IPS-NIHi7 (cell line): Measurements from ENCODE around the gene EPHX1.
"Not testable (repeated sequence)": the region's sequence is repeated elsewhere in the genome, so short reads cannot be mapped to it uniquely, and the experiment has no call there.

Experiments
- DNase-seq: peaks from one replicate; pipeline ENCODE4 v3.0.0; 2012; ENCODE audit warnings: mixed read lengths; ENCODE audit errors: extremely low spot score

Gene EPHX1

GRCh38 chr1:225809842-225810578, at the start of gene EPHX1:
EPHX1 (plus strand) TSS chr1:225810124; CDS start chr1:225828730, 18,606 bp downstream.
- DNase-seq: peak; percentile 96

GRCh38 chr1:225760531-225760930, 49.4 kb upstream of the EPHX1 start:
- DNase-seq: no peak

- not testable (repeated sequence) for DNase-seq
Observed at GRCh38 chr1:225761395-225761794, 48.5 kb upstream of the EPHX1 start.

GRCh38 chr1:225762002-225762441, 47.9 kb upstream of the EPHX1 start:
- DNase-seq: no peak

GRCh38 chr1:225762444-225762843, 47.5 kb upstream of the EPHX1 start:
- peak; percentile 20 for DNase-seq

GRCh38 chr1:225763716-225764548, 46.0 kb upstream of the EPHX1 start:
- no peak for DNase-seq

- no peak for DNase-seq
Observed at GRCh38 chr1:225765982-225766674, 43.8 kb upstream of the EPHX1 start.

GRCh38 chr1:225766967-225767633, 42.8 kb upstream of the EPHX1 start:
- no peak for DNase-seq

GRCh38 chr1:225767634-225768540, 42.0 kb upstream of the EPHX1 start:
- DNase-seq: peak; percentile 37

- no peak for DNase-seq
Observed at GRCh38 chr1:225768662-225769426, 41.1 kb upstream of the EPHX1 start.

- DNase-seq: no peak
Observed at GRCh38 chr1:225769687-225770086, 40.2 kb upstream of the EPHX1 start.

GRCh38 chr1:225770561-225771248, 39.2 kb upstream of the EPHX1 start:
- DNase-seq: peak; percentile 49

- DNase-seq: no peak
Observed at GRCh38 chr1:225771661-225772322, 38.1 kb upstream of the EPHX1 start.

- DNase-seq: peak; percentile 85
Observed at GRCh38 chr1:225772323-225772768, 37.6 kb upstream of the EPHX1 start.

- DNase-seq: no peak
Observed at GRCh38 chr1:225772848-225773247, 37.1 kb upstream of the EPHX1 start.

GRCh38 chr1:225774281-225775147, 35.4 kb upstream of the EPHX1 start:
- no peak for DNase-seq

- DNase-seq: no peak
Observed at GRCh38 chr1:225776294-225776693, 33.6 kb upstream of the EPHX1 start.
